WTC11 (cell line): Measurements from ENCODE around the gene ARHGAP23.

Source experiments
- CTCF ChIP-seq: fragments of 200-600 bp; IDR thresholded peaks from 2 replicates; pipeline ENCODE4 v1.8.0; 2022; ENCODE audit warnings: antibody characterized with exemption
- JUN ChIP-seq: sonication (generic); formaldehyde crosslinking; IDR thresholded peaks from 2 replicates; pipeline ENCODE4 v1.8.0; 2023; ENCODE audit warnings: mild to moderate bottlenecking, missing genetic modification reagents
- KAT7 ChIP-seq: sonication (generic); formaldehyde crosslinking; IDR thresholded peaks from 2 replicates; pipeline ENCODE4 v1.8.1; 2023; ENCODE audit warnings: missing genetic modification reagents, mild to moderate bottlenecking, borderline replicate concordance
- NR2C2 ChIP-seq: sonication (generic); formaldehyde crosslinking; IDR thresholded peaks from 2 replicates; pipeline ENCODE4 v1.8.0; 2022; ENCODE audit warnings: mild to moderate bottlenecking, missing genetic modification reagents
- RELA ChIP-seq: sonication (generic); formaldehyde crosslinking; IDR thresholded peaks from 2 replicates; pipeline ENCODE4 v1.8.1; 2022; ENCODE audit warnings: missing genetic modification reagents, mild to moderate bottlenecking, borderline replicate concordance
- TCF7 ChIP-seq: sonication (generic); formaldehyde crosslinking; IDR thresholded peaks from 2 replicates; pipeline ENCODE4 v1.8.0; 2022; ENCODE audit warnings: mild to moderate bottlenecking, low read depth, missing genetic modification reagents, moderate library complexity
- TEAD4 ChIP-seq: sonication (generic); formaldehyde crosslinking; IDR thresholded peaks from 2 replicates; pipeline ENCODE4 v1.8.0; 2022; ENCODE audit warnings: mild to moderate bottlenecking, missing genetic modification reagents
- ZNF138 ChIP-seq: sonication (generic); formaldehyde crosslinking; conservative IDR thresholded peaks from 2 replicates; pipeline ENCODE4 v1.8.1; 2022; ENCODE audit warnings: mild to moderate bottlenecking, moderate library complexity, missing genetic modification reagents
- TF ChIP-seq, protein P1 (sequence below): sonication (generic); formaldehyde crosslinking; conservative IDR thresholded peaks from 2 replicates; pipeline ENCODE4 v1.8.1; 2022; ENCODE audit warnings: mild to moderate bottlenecking, missing genetic modification reagents
- TF ChIP-seq, protein P2 (sequence below): fragments of 250-450 bp; sonication (Bioruptor Pico); IDR thresholded peaks from 2 replicates; pipeline ENCODE4 v1.9.0; 2021; ENCODE audit warnings: mild to moderate bottlenecking

GRCh38 chr17:38450557-38451029 lies 22.3 kb downstream of the ARHGAP23 start:
- TF ChIP-seq CTCF (no peak), JUN (CRISPR knock-in tag) (no peak), RELA (CRISPR knock-in tag) (no peak), TCF7 (CRISPR knock-in tag) (no peak), TEAD4 (CRISPR knock-in tag) (no peak), NR2C2 (CRISPR knock-in tag) (no peak), ZNF138 (CRISPR knock-in tag) (no peak), KAT7 (CRISPR knock-in tag) (no peak)
- TF ChIP-seq, protein P1, sequence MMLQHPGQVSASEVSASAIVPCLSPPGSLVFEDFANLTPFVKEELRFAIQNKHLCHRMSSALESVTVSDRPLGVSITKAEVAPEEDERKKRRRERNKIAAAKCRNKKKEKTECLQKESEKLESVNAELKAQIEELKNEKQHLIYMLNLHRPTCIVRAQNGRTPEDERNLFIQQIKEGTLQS (CRISPR knock-in tag): no peak
- TF ChIP-seq, protein P2, sequence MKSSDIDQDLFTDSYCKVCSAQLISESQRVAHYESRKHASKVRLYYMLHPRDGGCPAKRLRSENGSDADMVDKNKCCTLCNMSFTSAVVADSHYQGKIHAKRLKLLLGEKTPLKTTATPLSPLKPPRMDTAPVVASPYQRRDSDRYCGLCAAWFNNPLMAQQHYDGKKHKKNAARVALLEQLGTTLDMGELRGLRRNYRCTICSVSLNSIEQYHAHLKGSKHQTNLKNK: no peak
